ENCODE measurements around the gene MS4A15. TPM values are rescaled to one million over a fixed set of nuclear protein-coding genes. Genes with fewer than 3 reads are reported as not detected.

Gene MS4A15
- total and polyA plus RNA-seq, 9 of the 15 experiments (the other 6 are each of a cell fraction or from before 2014, with no cell fraction given), result not detected

DNA sequence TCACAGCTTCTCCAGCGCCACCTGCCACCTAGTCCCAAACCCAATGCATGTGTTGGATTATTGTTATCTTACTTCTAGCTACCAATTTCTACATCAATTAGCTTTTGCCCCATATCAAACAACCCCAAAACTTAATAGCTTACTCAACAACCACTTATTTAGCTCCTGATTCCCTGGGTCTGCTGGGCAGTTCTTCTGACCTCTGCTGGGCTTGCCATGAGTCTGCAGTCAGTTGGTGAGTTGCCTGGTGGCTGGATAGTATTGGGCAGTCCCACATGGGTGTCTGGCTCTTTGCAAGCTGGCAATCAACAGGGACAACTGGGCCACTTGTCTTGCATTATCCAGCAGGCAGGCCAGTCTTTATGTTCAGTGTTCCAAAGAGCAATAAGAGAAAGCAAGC is 13.6 kb upstream of the MS4A15 start:
- DNase-seq (ENCODE audit: extremely low read depth in 1 of 4, low spot score in 3 of 4), result no peak
- in situ Hi-C loops (cut with MboI), result no loop called here
- intact Hi-C loops (cut with micrococcal nuclease), result no loop called here
- Histone ChIP-seq H3K9me3 (replicated peaks; ENCODE audit: control insufficient read depth, insufficient read depth, low read depth, low read length) (no peaks in the 10 kb centered on the region), H3K9me1 (ENCODE audit: control insufficient read depth, insufficient read depth, low read length) (no peaks in the 10 kb centered on the region), H3K27ac (ENCODE audit: extremely low read depth, low read depth, low read length) (no peak overlapping the region), H3K4me1 (replicated peaks in 1 of 2; ENCODE audit: control insufficient read depth in 2 of 2, insufficient read depth in 2 of 2, low read length in 2 of 2) (no peaks in the 10 kb centered on the region), H4K20me1 (replicated peaks; ENCODE audit: control insufficient read depth, insufficient read depth, low read length) (no peaks in the 10 kb centered on the region), H3K27me3 (ENCODE audit: control insufficient read depth in 2 of 2, insufficient read depth in 2 of 2, low read length in 2 of 2) (peaks cover 5 to 22% of the 10 kb centered on the region in 2 experiments; a peak in 3 of 5 replicates), H2AFZ (ENCODE audit: low read depth, low read length) (no peak overlapping the region), H3K4me3 (no peak overlapping the region), H3K9ac (ENCODE audit: insufficient read depth in 1 of 2, low read depth in 2 of 2, low read length in 2 of 2) (no peak overlapping the region), H3K36me3 (ENCODE audit: control insufficient read depth, insufficient read depth, low read length) (no peaks in the 10 kb centered on the region), H3K4me2 (ENCODE audit: insufficient read depth, low read length) (no peak overlapping the region), H3K79me2 (ENCODE audit: control insufficient read depth, insufficient read depth, low read length) (no peaks in the 10 kb centered on the region)
- no peak for TF ChIP-seq HCFC1 (IDR thresholded peaks at IDR 0.05; ENCODE audit: low read depth, low read length)
- TF ChIP-seq, protein P1, sequence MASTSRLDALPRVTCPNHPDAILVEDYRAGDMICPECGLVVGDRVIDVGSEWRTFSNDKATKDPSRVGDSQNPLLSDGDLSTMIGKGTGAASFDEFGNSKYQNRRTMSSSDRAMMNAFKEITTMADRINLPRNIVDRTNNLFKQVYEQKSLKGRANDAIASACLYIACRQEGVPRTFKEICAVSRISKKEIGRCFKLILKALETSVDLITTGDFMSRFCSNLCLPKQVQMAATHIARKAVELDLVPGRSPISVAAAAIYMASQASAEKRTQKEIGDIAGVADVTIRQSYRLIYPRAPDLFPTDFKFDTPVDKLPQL (IDR thresholded peaks at IDR 0.05; ENCODE audit: extremely low read depth, insufficient read length), result no peak
- ChIA-PET POLR2A (no interaction called here), CTCF (ENCODE audit: low intra/inter-chr PET ratio) (no interaction called here)
- WGBS (ENCODE audit: insufficient coverage, low coverage, missing lambda C conversion rate), result 0% methylated on average over 1 of the region's 1 CpG
- no peak for ATAC-seq
- no TSS peak for BruUV-seq (replicated peaks)
- no peak for FAIRE-seq

DNA sequence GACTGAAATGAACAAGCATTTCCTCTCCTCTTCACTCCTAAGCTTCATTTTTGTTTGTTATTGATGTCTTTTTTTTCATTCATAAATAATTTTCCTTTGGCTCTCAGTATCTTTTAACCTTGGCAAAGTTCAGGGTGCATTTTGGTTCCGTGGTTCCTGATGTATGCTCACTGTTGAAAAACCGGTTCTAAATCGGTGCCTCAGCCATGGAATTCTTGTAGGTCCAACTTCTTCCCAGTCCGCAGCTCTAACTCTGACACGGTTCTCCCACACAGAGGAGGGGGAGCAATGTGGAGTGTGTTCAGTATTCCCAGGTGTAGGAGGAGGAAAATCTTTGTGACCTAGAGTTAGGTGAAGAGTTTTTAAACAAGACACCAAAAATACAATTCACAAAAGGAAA is 12.6 kb upstream of the MS4A15 start:
- H4K20me1 ChIP-seq (replicated peaks; ENCODE audit: control insufficient read depth, insufficient read depth, low read length), result no peaks in the 10 kb centered on the region
- no peaks in the 10 kb centered on the region for H3K4me1 ChIP-seq (replicated peaks in 1 of 2; ENCODE audit: control insufficient read depth in 2 of 2, insufficient read depth in 2 of 2, low read length in 2 of 2)
- no peaks in the 10 kb centered on the region for H3K9me3 ChIP-seq (replicated peaks; ENCODE audit: control insufficient read depth, insufficient read depth, low read depth, low read length)
- H2AFZ ChIP-seq (ENCODE audit: low read depth, low read length), result no peak overlapping the region
- no peaks in the 10 kb centered on the region for H3K9me1 ChIP-seq (ENCODE audit: control insufficient read depth, insufficient read depth, low read length)
- CTCF ChIA-PET (ENCODE audit: low intra/inter-chr PET ratio), result no interaction called here
- in situ Hi-C loops (cut with MboI) (no loop called here), intact Hi-C loops (cut with micrococcal nuclease) (no loop called here)
- 0% methylated on average over 5 of the region's 5 CpGs for WGBS (ENCODE audit: insufficient coverage, low coverage, missing lambda C conversion rate)
- no peak for TF ChIP-seq NFE2 (IDR thresholded peaks at IDR 0.05; ENCODE audit: low read depth)
- ATAC-seq, result no peak
- POLR2A ChIA-PET, result interaction anchor here (0.5 to 0.6 kb wide), 2 partner anchors 36 to 414 kb away, joined by 3 read pairs; no protein-coding TSS in a partner anchor
- H3K79me2 ChIP-seq (ENCODE audit: control insufficient read depth, insufficient read depth, low read length), result no peaks in the 10 kb centered on the region
- no peak overlapping the region for H3K4me2 ChIP-seq (ENCODE audit: insufficient read depth, low read length)
- no TSS peak for BruUV-seq (replicated peaks)
- no peak overlapping the region for H3K9ac ChIP-seq (ENCODE audit: insufficient read depth in 1 of 2, low read depth in 2 of 2, low read length in 2 of 2)
- no peaks in the 10 kb centered on the region for H3K36me3 ChIP-seq (ENCODE audit: control insufficient read depth, insufficient read depth, low read length)
- DNase-seq (ENCODE audit: extremely low read depth in 1 of 4, low spot score in 3 of 4), result no peak
- H3K27me3 ChIP-seq (ENCODE audit: control insufficient read depth in 2 of 2, insufficient read depth in 2 of 2, low read length in 2 of 2), result peaks cover 0 to 18% of the 10 kb centered on the region in 2 experiments; a peak in 3 of 5 replicates
- H3K27ac ChIP-seq (ENCODE audit: extremely low read depth, low read depth, low read length), result no peak overlapping the region
- no peak for FAIRE-seq
- no peak overlapping the region for H3K4me3 ChIP-seq

All from K562 (cell line).